IPS-18a (cell line): ENCODE measurements around the gene HSPA1A.
A peak's percentile ranks its signal among the peaks of the same experiment; 100 is the strongest.
"Not testable (repeated sequence)": the region's sequence is repeated elsewhere in the genome, so short reads cannot be mapped to it uniquely, and the experiment has no call there.

ENCODE experiments used
- H3K27ac ChIP-seq: one replicate; pipeline ENCODE4 v1.5.1; 2013; ENCODE audit warnings: low read length
- H3K27me3 ChIP-seq: one replicate; pipeline ENCODE4 v1.6.1; 2013; ENCODE audit warnings: mild to moderate bottlenecking, low read length; ENCODE audit not compliant: control insufficient read depth, insufficient read depth
- H3K36me3 ChIP-seq: one replicate; pipeline ENCODE4 v1.6.1; 2013; ENCODE audit warnings: low read depth, low read length; ENCODE audit not compliant: control insufficient read depth
- H3K4me1 ChIP-seq: one replicate; pipeline ENCODE4 v1.6.1; 2013; ENCODE audit warnings: low read depth, low read length; ENCODE audit not compliant: control insufficient read depth
- H3K4me3 ChIP-seq: one replicate; pipeline ENCODE4 v1.5.1; 2013; ENCODE audit warnings: low read length
- H3K9ac ChIP-seq: one replicate; pipeline ENCODE4 v1.6.1; 2013; ENCODE audit warnings: mild to moderate bottlenecking, low read length, moderate library complexity
- H3K9me3 ChIP-seq: one replicate; pipeline ENCODE4 v1.6.1; 2013; ENCODE audit warnings: low read depth, low read length; ENCODE audit not compliant: control insufficient read depth

The HSPA1A gene

DNA sequence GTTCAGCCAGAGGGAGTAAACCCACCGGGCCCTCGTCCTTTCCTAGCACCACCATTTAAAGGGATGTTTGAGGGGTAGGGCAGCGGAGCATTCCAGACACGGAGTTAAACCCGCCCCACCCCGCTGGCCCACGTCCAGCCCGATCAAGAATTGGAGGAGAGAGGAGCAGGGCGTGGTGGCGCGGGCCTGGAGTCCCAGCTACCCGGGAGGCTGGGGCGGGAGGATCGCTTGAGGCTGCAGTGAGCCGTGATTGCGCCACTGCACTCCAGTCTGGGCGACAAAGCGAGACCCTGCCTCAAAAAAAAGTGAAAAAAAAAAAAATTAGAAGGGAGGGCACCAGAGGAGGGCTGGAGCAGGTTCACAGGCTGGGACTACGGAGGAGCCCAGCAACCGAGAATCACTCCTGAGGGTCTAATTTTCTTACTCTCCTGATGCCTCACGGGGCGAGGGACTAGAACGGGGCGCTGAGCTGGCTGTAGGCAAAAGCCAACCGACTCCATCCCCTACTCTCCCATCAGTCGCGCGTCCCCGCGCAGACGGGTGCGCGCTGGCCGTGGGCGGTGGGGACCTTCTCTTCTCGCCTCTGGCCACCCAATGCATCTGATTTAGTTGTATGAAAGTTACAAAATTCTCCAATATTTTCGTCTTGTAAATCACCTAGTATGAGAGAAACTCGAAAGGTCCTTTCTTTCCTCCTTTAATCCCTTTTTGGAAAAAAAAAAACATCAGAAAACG, 6.1 kb downstream of the HSPA1A start:
- Histone ChIP-seq H3K9me3 (no peaks in the 10 kb centered on the region), H3K27me3 (no peaks in the 10 kb centered on the region), H3K36me3 (no peaks in the 10 kb centered on the region), H3K4me3 (peak overlapping the region; percentile 93), H3K9ac (peak overlapping the region; percentile 91), H3K4me1 (peaks cover 22% of the 10 kb centered on the region), H3K27ac (peak overlapping the region; percentile 70)

DNA sequence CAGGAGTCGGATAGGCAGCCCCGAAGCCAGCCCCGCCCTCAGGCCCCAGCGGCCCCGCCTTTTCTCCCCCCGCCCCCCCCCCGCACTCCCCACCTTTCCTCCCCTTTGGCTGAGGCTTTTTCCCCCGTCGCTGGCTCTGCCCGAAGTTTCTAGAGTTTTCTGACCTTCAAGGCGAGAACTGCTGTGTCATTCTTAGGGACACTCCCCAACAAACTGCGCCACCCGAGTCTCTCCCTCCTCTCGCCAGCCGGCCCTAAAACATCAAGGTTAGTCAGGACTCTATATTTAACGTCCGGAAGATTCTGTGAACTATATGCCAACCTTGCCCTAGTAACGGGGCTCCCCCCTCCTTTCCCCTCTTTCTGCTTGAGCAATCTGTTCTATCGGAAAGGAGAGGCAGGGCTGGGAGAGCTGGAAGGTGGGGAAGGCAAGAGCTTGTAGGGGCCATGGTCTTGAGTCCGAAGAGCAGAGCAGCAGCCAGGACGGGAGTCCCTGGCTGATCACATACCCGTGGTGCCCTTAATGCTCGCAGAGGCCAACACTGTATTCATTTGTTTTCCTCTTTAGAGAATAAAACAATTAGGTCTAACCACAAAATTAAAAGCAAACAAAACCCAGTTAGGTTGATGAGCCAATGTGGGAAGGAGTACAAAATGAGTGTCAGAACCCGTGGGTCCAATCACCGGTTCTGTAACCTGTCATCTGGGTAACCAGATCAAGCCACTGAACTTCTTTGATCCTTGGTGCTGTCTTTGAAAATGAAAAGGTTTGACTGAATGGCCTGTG, 6.9 kb downstream of the HSPA1A start:
- peaks cover 25% of the 10 kb centered on the region for H3K4me1 ChIP-seq

DNA sequence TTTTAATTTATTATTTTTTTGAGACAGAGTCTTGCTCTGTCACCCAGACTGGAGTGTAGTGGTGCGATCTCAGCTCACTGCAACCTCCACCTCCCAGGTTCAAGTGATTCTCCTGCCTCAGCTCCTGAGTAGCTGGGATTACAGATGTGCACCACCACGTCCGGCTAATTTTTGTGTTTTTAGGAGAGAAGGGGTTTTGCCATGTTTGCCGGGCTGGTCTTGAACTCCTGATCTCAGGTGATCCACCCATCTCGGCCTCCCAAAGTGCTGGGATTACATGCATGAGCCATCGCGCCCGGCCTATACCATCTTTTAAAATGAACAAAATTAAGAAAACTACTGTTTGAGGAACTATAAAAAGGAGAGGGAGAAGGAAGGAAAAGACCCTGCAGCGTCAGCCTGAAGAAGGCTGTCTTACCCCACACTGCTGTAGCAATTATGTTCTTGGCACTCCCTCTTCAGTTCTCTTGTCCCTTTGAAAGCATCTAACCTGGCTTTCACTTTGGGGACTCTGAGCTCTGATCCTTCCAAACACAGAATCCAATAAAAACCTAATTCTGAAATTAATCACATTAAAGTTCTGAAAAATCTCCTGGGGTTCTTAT, 8.4 kb downstream of the HSPA1A start:
- not testable (repeated sequence) for H3K27ac ChIP-seq, H3K9me3 ChIP-seq, H3K9ac ChIP-seq, H3K36me3 ChIP-seq, H3K4me3 ChIP-seq, H3K27me3 ChIP-seq
- peaks cover 21% of the 10 kb centered on the region for H3K4me1 ChIP-seq

More for the DNA sequence above, 6.9 kb downstream of the HSPA1A start:
- Histone ChIP-seq H3K9me3 (no peaks in the 10 kb centered on the region), H3K27ac (peak overlapping the region; percentile 93), H3K36me3 (no peaks in the 10 kb centered on the region), H3K27me3 (no peaks in the 10 kb centered on the region), H3K9ac (peak overlapping the region; percentile 91), H3K4me3 (peak overlapping the region; percentile 93)

DNA sequence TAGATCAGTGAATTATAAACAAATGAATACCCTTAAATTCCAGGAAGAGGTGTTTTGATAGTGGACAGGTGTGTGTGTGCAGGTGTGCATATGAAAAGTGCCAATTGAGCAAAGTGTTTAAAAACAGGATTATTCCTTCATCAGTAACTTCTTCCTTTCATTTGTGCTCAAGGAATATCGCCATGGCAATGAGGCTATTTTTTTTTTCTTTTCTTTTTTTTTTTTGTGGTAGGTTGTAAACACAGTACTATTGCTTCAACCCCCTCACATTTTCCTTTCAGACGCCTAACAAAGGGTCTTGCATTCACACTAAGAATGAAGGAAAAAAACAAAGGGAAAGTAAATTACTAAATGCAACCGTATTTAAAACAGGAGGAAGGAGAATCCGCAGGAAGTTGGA, 10.2 kb downstream of the HSPA1A start:
- H3K4me3 ChIP-seq, result no peak overlapping the region
- peak overlapping the region; percentile 25 for H3K27ac ChIP-seq
- H3K4me1 ChIP-seq, result peaks cover 21% of the 10 kb centered on the region
- H3K9ac ChIP-seq, result peak overlapping the region; percentile 6
- no peaks in the 10 kb centered on the region for H3K9me3 ChIP-seq
- no peaks in the 10 kb centered on the region for H3K36me3 ChIP-seq
- no peaks in the 10 kb centered on the region for H3K27me3 ChIP-seq

DNA sequence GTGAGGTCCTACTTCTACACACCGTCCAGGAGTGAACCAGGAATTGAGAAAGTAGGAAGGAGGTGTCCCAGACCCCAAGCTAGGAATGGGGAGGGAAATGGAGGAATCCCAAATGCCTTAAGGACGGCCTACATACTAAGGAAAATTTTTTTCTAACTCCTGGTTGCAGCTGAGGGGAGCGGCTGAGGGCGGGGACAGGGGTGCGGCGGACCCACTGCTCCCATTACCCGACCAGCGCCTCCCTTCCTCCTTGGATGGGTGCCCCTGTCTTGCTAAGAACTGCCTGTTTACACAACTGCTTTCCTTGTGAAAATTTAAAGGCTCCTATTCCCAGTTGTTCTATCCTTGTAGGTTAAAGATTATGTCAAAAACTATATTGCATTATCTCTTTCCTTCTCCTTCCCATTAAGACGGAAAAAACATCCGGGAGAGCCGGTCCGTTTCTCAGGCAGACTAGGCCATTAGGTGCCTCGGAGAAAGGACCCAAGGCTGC, 11.5 kb downstream of the HSPA1A start:
- Histone ChIP-seq H3K27me3 (no peaks in the 10 kb centered on the region), H3K9me3 (no peaks in the 10 kb centered on the region), H3K27ac (peak overlapping the region; percentile 74), H3K9ac (peak overlapping the region; percentile 61), H3K4me1 (peaks cover 21% of the 10 kb centered on the region), H3K36me3 (no peaks in the 10 kb centered on the region), H3K4me3 (peak overlapping the region; percentile 60)

DNA sequence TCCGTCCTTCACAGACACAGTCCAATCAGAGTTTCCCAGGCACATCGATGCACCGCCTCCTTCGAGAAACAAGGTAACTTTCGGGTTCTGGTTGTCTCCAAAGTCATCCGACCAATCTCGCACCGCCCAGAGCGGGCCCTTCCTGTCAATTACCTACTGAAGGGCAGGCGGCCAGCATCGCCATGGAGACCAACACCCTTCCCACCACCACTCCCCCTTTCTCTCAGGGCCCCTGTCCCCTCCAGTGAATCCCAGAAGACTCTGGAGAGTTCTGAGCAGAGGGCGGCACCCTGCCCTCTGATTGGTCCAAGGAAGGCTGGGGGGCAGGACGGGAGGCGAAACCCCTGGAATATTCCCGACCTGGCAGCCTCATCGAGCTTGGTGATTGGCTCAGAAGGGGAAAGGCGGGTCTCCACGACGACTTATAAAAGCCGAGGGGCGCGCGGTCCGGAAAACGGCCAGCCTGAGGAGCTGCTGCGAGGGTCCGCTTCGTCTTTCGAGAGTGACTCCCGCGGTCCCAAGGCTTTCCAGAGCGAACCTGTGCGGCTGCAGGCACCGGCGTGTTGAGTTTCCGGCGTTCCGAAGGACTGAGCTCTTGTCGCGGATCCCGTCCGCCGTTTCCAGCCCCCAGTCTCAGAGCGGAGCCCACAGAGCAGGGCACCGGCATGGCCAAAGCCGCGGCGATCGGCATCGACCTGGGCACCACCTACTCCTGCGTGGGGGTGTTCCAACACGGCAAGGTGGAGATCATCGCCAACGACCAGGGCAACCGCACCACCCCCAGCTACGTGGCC, 12.1 kb downstream of the HSPA1A start, which contains the start of gene HSPA1B:
Gene HSPA1B, plus strand, starts transcription at position 453 of the 794 bp plus-strand sequence. Its CDS starts 213 bp downstream, at position 666.
- no peaks in the 10 kb centered on the region for H3K36me3 ChIP-seq
- peaks cover 19% of the 10 kb centered on the region for H3K4me1 ChIP-seq
- H3K9me3 ChIP-seq, result no peaks in the 10 kb centered on the region
- H3K4me3 ChIP-seq, result peak within 1 kb of the TSS; percentile 70
- peak within 1 kb of the TSS; percentile 74 for H3K27ac ChIP-seq
- peak within 1 kb of the TSS; percentile 61 for H3K9ac ChIP-seq
- H3K27me3 ChIP-seq, result no peaks in the 10 kb centered on the region

DNA sequence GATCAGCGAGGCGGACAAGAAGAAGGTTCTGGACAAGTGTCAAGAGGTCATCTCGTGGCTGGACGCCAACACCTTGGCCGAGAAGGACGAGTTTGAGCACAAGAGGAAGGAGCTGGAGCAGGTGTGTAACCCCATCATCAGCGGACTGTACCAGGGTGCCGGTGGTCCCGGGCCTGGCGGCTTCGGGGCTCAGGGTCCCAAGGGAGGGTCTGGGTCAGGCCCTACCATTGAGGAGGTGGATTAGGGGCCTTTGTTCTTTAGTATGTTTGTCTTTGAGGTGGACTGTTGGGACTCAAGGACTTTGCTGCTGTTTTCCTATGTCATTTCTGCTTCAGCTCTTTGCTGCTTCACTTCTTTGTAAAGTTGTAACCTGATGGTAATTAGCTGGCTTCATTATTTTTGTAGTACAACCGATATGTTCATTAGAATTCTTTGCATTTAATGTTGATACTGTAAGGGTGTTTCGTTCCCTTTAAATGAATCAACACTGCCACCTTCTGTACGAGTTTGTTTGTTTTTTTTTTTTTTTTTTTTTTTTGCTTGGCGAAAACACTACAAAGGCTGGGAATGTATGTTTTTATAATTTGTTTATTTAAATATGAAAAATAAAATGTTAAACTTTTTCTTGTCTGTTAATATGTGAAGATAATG, 14.4 kb downstream of the HSPA1A start:
- H3K9ac ChIP-seq, result peak overlapping the region; percentile 58
- H3K36me3 ChIP-seq, result no peaks in the 10 kb centered on the region
- no peak overlapping the region for H3K27ac ChIP-seq
- no peaks in the 10 kb centered on the region for H3K27me3 ChIP-seq
- H3K9me3 ChIP-seq, result no peaks in the 10 kb centered on the region
- peak overlapping the region; percentile 67 for H3K4me3 ChIP-seq
- peaks cover 15% of the 10 kb centered on the region for H3K4me1 ChIP-seq

DNA sequence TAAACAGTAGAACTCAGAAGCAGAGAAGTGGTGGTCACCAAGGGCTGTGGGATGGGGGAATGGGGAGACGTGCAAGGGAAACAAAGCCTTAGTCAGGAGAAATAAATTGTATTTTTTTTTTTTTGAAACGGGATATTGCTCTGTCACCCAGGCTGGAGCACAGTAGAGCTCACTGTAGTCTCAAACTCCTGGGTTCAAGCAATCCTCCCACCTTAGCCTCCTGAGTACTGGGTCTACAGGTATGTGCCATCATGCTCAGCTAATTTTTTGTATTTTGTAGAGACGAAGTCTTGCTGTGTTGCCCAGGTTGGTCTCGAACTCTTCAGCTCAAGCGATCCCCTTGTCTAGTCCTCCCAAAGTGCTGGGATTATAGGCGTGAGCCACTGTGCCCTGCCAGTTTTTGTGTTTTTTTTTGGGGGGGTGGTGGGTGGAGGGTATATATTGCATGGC, 15.6 kb downstream of the HSPA1A start:
- H3K27me3 ChIP-seq, result no peaks in the 10 kb centered on the region
- peaks cover 6% of the 10 kb centered on the region for H3K4me1 ChIP-seq
- H3K36me3 ChIP-seq, result peaks cover under 1% of the 10 kb centered on the region
- no peaks in the 10 kb centered on the region for H3K9me3 ChIP-seq
- no peak overlapping the region for H3K27ac ChIP-seq
- peak overlapping the region; percentile 58 for H3K9ac ChIP-seq
- peak overlapping the region; percentile 67 for H3K4me3 ChIP-seq

DNA sequence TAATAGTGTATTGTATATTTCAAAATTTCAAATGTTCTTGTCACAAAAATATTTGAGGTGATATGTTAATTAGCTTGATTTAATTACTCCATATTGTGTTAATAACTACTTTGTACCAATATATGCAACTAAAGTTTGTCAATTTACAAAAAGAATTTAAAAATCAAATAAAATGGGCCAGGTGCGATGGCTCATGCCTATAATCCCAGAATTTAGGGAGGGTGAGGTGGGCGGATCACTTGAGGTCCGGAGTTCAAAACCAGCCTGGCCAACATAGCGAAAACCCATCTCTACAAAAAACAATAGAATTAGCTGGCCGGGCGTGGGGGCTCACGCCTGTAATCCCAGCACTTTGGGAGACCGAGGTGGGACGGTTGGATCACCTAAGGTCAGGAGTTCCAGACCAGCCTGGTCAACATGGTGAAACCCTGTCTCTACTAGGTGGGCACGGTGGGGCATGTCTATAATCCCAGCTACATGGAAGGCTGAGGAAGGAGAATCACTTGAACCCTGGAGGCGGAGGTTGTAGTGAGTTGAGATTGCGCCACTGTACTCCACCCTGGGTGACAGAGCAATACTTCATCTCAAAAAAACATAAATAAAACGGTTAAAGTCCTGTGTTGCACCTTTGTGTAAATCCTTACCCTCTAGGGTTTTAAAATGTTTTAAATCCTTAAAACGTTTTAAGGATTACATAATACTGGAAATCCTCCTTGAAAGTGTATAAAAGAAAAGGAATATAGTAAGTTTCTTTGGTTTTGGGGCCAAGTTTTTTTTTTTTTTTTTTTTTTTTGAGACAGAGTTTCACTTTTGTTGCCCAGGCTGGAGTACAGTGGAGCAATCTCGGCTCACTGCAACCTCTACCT, 16.2 kb downstream of the HSPA1A start:
- Histone ChIP-seq H3K9me3 (no peaks in the 10 kb centered on the region), H3K27me3 (no peaks in the 10 kb centered on the region), H3K4me3 (peak overlapping the region; percentile 67), H3K36me3 (peaks cover 8% of the 10 kb centered on the region), H3K9ac (no peak overlapping the region), H3K4me1 (peaks cover 1% of the 10 kb centered on the region), H3K27ac (no peak overlapping the region)
